SIG-M5 (cell line): ENCODE results near the gene SH3RF3.

Experiments
- DNase-seq: peaks from one replicate; lab custom pipeline; 2025; lab: John Stamatoyannopoulos, UW

The SH3RF3 gene

GRCh38 chr2:109313343-109313742 lies 184.3 kb downstream of the SH3RF3 start:
- no peak for DNase-seq

- no peak for DNase-seq
These were observed 187.1 kb downstream of the SH3RF3 start for GRCh38 chr2:109316091-109316490.

- DNase-seq = no peak
These were observed 188.6 kb downstream of the SH3RF3 start for GRCh38 chr2:109317471-109318095.

- DNase-seq = no peak
These were observed 189.3 kb downstream of the SH3RF3 start for GRCh38 chr2:109318150-109318948.

GRCh38 chr2:109318949-109319342 lies 189.9 kb downstream of the SH3RF3 start:
- DNase-seq = no peak

GRCh38 chr2:109320195-109320922 lies 191.4 kb downstream of the SH3RF3 start:
- no peak for DNase-seq

GRCh38 chr2:109321570-109321969 lies 192.6 kb downstream of the SH3RF3 start:
- no peak for DNase-seq

- no peak for DNase-seq
These were observed 193.1 kb downstream of the SH3RF3 start for GRCh38 chr2:109322111-109322510.

GRCh38 chr2:109322641-109323040 lies 193.6 kb downstream of the SH3RF3 start:
- DNase-seq = no peak

GRCh38 chr2:109324861-109325260 lies 195.9 kb downstream of the SH3RF3 start:
- no peak for DNase-seq

GRCh38 chr2:109325570-109325969 lies 196.6 kb downstream of the SH3RF3 start:
- DNase-seq = no peak

GRCh38 chr2:109326306-109326705 lies 197.3 kb downstream of the SH3RF3 start:
- no peak for DNase-seq

GRCh38 chr2:109330056-109330455 lies 201.1 kb downstream of the SH3RF3 start:
- DNase-seq = no peak

GRCh38 chr2:109331081-109331480 lies 202.1 kb downstream of the SH3RF3 start:
- no peak for DNase-seq

- no peak for DNase-seq
These were observed 203.2 kb downstream of the SH3RF3 start for GRCh38 chr2:109331896-109332848.

GRCh38 chr2:109332880-109333279 lies 203.9 kb downstream of the SH3RF3 start:
- no peak for DNase-seq

GRCh38 chr2:109333414-109334210 lies 204.6 kb downstream of the SH3RF3 start:
- no peak for DNase-seq

GRCh38 chr2:109335631-109336176 lies 206.7 kb downstream of the SH3RF3 start:
- DNase-seq = no peak

- no peak for DNase-seq
These were observed 207.3 kb downstream of the SH3RF3 start for GRCh38 chr2:109336296-109336695.

GRCh38 chr2:109337221-109337620 lies 208.2 kb downstream of the SH3RF3 start:
- DNase-seq = no peak

GRCh38 chr2:109339519-109339966 lies 210.5 kb downstream of the SH3RF3 start:
- DNase-seq = no peak
